Heart right ventricle (tissue), 16 donors: ENCODE data around the gene CCR4. TPM values are rescaled to one million over a fixed set of nuclear protein-coding genes. Genes with fewer than 3 reads are reported as not detected.

Source experiments
- ATAC-seq, 8 donors: fragments of 200-7000 bp; cut with Tn5 transposase; one replicate each; pipeline ENCODE4 v1.9.1; 2020; ENCODE audit warnings: mild to moderate bottlenecking in 8 of 8, moderate library complexity in 8 of 8, moderate number of reproducible peaks in 1 of 8
- DNase-seq, 2 donors: peaks; one replicate each; pipeline ENCODE4 v3.0.0-alpha.2; 2020
- H3K27ac ChIP-seq, 10 donors: fragments of 200-600 bp; sonication (generic) in 2 of 10; one replicate each; pipeline versions ENCODE4 v1.5.0 to v1.8.0; 2020 to 2022; ENCODE audit warnings: mild to moderate bottlenecking in 3 of 10
- H3K27me3 ChIP-seq, 7 donors: fragments of 200-600 bp; one replicate each; pipeline ENCODE4 v1.8.0; 2021 to 2022; ENCODE audit warnings: mild to moderate bottlenecking in 2 of 7
- H3K36me3 ChIP-seq, 9 donors: fragments of 200-600 bp; sonication (generic) in 1 of 9; one replicate each; pipeline versions ENCODE4 v1.5.0 to v1.8.0; 2020 to 2022; ENCODE audit warnings: mild to moderate bottlenecking in 2 of 9
- H3K4me1 ChIP-seq, 9 donors: fragments of 200-600 bp; sonication (generic) in 1 of 9; one replicate each; pipeline versions ENCODE4 v1.5.0 to v1.8.0; 2020 to 2022; ENCODE audit warnings: mild to moderate bottlenecking in 4 of 9
- H3K4me3 ChIP-seq, 10 donors: fragments of 200-600 bp; sonication (generic) in 2 of 10; one replicate each; pipeline versions ENCODE4 v1.5.0 to v1.8.0; 2020 to 2022; ENCODE audit warnings: mild to moderate bottlenecking in 7 of 10, moderate library complexity in 2 of 10
- H3K9me3 ChIP-seq, 11 donors: fragments of 200-600 bp in 10 of 11; sonication (generic) in 2 of 11; one replicate each; pipeline versions ENCODE4 v1.5.0 to v1.8.0; 2013 to 2022; ENCODE audit warnings: mild to moderate bottlenecking in 2 of 11, control low read depth in 1 of 11, moderate library complexity in 1 of 11
- WGBS, 2 donors: extraction: QIAGEN DNeasy Blood & Tissue Kit; methylation state at CpG; one replicate each; pipeline ENCODE4 v1.1.7; 2013; ENCODE audit warnings: inconsistent platforms in 1 of 2; 5-methylcytosine and 5-hydroxymethylcytosine counted together
- intact Hi-C, 10 donors: fragments of 100-400 bp; cut with DNase I; formaldehyde crosslinking; loops; one replicate each; pipeline versions ENCODE4 v1.11.1 to v1.14.2; 2022
- polyA plus RNA-seq, 2 donors: library from polyadenylated mRNA; stranded (reverse); fragments of 200-250 nt; gene quantifications; one replicate each; pipeline ENCODE4 v1.2.3, GENCODE V29; 2013
- total RNA-seq, 10 donors: library from RNA; stranded (reverse); fragmentation: NEBNext Ultra II Directional in 3 of 10; extraction: Animal tissue kit (Norgen Biotek cat#: 25700) in 3 of 10; gene quantifications; one replicate each; pipeline versions ENCODE4 v1.2.1 to v1.2.4, GENCODE V29; 2021 to 2023
- TF ChIP-seq, protein P1 (sequence below), 9 donors: fragments of 200-600 bp; sonication (generic) in 2 of 9; IDR thresholded peaks; one replicate each; pipeline versions ENCODE4 v1.5.0 to v1.8.0; 2021 to 2022; ENCODE audit warnings: antibody characterized with exemption in 9 of 9, mild to moderate bottlenecking in 5 of 9, moderate library complexity in 1 of 9
- donor health status: Arrhythmogenic right ventricular cardiomyopathy.
- donor health status: ischemic (EF 13 %, LVEDD 7.1; RV severe dilation, severe dysfunction).
- donor health status: healthy with polysubstance abuse.
- donor health status: DM: no; HTN: yes; CAD: no.
- donor health status: DM: no; HTN: no; CAD: no.
- donor health status: ischemic (EF 25% LVEDD 6.9; RV normal size, moderate dysfunction).
- donor health status: ischemic (EF 25% LVEDD 5.7; RV mildly dilated, moderate dysfunction).
- donor health status: healthy.
- donor health status: DM: yes; HTN: yes; CAD: no.
- donor health status: Ischemic cardiomyopathy.
- donor health status: ischemic (EF 35%, LVEDD 5.7; RV mildly dilated, moderate dysfunction).
- donor health status: nonischemic (EF 11% LVEDD 7.7; RV severe dilation, severe dysfunction).
- donor health status: DM: yes; HTN: yes; CAD: no.
- donor health status: PGD.
- donor health status: ischemic (EF 29% LVEDD 5.4; RV normal size, mild dysfunction).
- donor health status: nonischemic (EF 23%, LVEDD 6.1; RV moderate dilation, normal function).

Gene CCR4
- total and polyA plus RNA-seq, 12 donors: 0.01 to 1.2 (median 0.11) TPM; not detected in 5

DNA sequence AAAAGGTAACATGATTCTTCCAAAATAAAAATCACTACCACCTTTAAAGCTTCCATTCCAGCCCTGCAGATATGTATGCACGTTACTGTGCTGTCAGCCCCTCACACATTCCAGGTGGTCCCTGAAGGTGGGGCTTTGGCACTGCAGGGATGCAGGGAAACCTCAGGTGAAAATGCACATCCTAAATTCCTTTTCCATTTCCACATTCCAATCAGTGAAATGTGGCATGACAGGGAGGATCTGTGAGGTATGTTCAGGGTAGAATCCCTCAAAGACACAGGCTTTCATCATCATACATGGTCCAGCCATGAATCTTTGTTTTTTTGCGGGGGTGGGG is 45.3 kb downstream of the CCR4 start:
- Histone ChIP-seq H3K27ac (no peak overlapping the region), H3K4me1 (peaks cover 0 to 5% (median 0%) of the 10 kb centered on the region in 9 donors), H3K9me3 (no peaks in the 10 kb centered on the region), H3K27me3 (no peaks in the 10 kb centered on the region), H3K4me3 (no peak overlapping the region), H3K36me3 (peaks cover 0 to 58% (median 5%) of the 10 kb centered on the region in 9 donors)
- ATAC-seq (no peak), DNase-seq (no peak)
- TF ChIP-seq, protein P1, sequence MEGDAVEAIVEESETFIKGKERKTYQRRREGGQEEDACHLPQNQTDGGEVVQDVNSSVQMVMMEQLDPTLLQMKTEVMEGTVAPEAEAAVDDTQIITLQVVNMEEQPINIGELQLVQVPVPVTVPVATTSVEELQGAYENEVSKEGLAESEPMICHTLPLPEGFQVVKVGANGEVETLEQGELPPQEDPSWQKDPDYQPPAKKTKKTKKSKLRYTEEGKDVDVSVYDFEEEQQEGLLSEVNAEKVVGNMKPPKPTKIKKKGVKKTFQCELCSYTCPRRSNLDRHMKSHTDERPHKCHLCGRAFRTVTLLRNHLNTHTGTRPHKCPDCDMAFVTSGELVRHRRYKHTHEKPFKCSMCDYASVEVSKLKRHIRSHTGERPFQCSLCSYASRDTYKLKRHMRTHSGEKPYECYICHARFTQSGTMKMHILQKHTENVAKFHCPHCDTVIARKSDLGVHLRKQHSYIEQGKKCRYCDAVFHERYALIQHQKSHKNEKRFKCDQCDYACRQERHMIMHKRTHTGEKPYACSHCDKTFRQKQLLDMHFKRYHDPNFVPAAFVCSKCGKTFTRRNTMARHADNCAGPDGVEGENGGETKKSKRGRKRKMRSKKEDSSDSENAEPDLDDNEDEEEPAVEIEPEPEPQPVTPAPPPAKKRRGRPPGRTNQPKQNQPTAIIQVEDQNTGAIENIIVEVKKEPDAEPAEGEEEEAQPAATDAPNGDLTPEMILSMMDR (IDR thresholded peaks at IDR 0.05): no peak
- intact Hi-C loops: no loop called here
- 92 to 94% methylated on average over 2 of the region's 2 CpGs for WGBS, 2 donors

DNA sequence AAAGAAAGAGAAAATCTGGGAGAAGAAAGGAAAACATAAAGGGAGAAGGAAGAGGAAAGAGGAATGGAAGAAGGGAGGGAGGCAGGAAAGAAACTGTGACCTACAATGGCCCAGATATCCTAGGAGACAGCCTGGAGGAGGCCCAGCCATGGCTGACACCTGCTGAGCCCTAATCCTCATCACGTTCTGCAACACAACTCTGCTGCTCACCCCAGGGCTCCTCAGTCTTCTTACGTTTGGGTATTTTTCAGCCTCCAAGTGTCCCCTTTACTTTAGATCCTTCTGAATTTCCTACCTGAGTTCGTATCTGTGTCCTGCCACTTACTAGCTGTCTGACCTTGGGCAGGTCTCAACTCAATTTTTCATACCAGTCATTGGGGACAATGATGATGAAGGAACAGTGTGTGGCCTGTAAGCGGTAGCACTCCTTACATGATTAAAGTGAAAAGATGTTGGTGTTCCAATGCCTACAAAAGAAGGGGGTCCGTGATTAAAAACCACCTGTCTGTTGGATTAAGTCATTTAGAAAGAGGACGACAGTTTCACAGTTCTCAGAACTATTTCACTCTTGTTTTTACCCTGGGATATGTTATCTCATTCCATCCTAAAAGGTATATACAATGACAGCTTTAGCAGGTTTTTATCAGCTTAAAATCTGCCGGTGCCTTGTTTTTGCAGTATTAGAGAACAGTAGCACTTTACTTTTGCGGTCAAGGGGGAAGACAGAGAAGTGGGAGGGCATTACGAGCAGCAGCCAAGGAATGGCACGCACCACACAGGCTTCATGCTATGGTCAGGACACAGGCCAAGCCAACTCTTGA is 47.4 kb downstream of the CCR4 start:
- peak overlapping the region in 1 of 10 donors; percentile 8 for H3K27ac ChIP-seq
- ATAC-seq: no peak

DNA sequence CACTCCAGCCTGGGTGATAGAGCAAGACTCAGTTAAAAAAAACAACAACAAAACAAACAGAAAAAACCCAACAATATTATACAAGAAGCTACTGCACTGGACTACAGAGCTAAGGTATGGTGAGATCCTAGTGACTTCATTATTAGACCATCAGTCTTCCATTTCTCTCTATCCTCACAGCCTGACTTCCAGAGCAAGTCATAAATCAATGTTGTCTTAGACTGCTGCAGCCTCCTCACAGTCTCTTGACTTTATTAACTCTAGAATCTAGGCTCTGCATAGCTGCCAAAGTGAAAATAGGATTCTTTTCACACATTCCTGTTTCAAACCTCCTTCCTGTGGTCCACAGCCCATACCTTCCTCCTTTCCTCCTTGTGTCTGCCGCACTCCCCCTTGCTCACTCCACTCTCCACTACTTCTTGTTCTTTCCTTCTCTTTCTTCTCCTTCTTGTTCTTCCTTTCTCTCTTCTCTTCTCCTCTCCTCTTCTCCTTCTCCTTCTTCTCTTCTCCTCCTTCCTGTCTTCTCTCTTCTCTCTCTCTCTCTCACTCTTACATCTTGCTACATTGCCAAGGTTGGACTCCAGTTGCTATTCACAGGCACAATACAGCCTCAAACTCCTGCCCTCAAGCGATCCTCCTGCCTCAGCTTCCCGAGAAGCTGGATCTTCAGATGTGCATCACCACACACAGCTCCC is 49.4 kb downstream of the CCR4 start:
- H3K27ac ChIP-seq: no peak overlapping the region
- H3K4me3 ChIP-seq: no peak overlapping the region
- peaks cover 0 to 60% (median 5%) of the 10 kb centered on the region in 9 donors for H3K36me3 ChIP-seq
- ATAC-seq: no peak
- peaks cover 0 to 17% (median 6%) of the 10 kb centered on the region in 9 donors for H3K4me1 ChIP-seq
- intact Hi-C loops: no loop called here
- no peak for DNase-seq
- no peaks in the 10 kb centered on the region for H3K27me3 ChIP-seq
- TF ChIP-seq, protein P1 (IDR thresholded peaks at IDR 0.05): no peak
- H3K9me3 ChIP-seq: peaks cover 0 to 6% (median 0%) of the 10 kb centered on the region in 11 donors
- WGBS, 2 donors: 95 to 99% methylated on average over 3 of the region's 3 CpGs

More for the DNA sequence above, 47.4 kb downstream of the CCR4 start:
- DNase-seq: no peak
- TF ChIP-seq, protein P1 (IDR thresholded peaks at IDR 0.05): no peak
- H3K4me3 ChIP-seq: no peak overlapping the region
- intact Hi-C loops: no loop called here
- H3K36me3 ChIP-seq: peaks cover 0 to 60% (median 5%) of the 10 kb centered on the region in 9 donors
- 91 to 95% methylated on average over 10 of the region's 10 CpGs for WGBS, 2 donors
- peaks cover 0 to 17% (median 6%) of the 10 kb centered on the region in 9 donors for H3K4me1 ChIP-seq
- no peaks in the 10 kb centered on the region for H3K9me3 ChIP-seq
- no peaks in the 10 kb centered on the region for H3K27me3 ChIP-seq

DNA sequence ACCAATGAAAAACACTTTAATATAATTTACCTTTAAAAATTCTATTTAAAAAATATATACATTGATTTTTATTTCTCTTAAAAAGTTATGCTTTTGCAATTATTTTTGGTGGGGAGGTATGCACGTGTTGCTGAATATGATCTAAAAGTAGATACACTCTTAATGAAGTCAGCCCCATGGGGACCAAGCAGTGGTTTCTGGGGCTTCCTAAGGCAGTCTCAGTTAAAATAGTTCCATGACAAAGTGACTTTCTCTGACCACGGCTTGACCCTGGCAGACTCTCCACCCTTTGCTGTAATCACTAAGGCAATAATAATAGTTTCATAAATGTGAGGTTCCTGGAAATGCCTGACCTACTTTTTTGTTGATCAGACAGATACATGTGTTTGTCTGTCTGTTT is 50.4 kb downstream of the CCR4 start:
- TF ChIP-seq, protein P1 (IDR thresholded peaks at IDR 0.05): no peak
- Histone ChIP-seq H3K4me3 (no peak overlapping the region), H3K27me3 (no peaks in the 10 kb centered on the region), H3K27ac (no peak overlapping the region), H3K4me1 (peaks cover 0 to 17% (median 6%) of the 10 kb centered on the region in 9 donors), H3K36me3 (peaks cover 0 to 61% (median 5%) of the 10 kb centered on the region in 9 donors), H3K9me3 (peaks cover 0 to 6% (median 0%) of the 10 kb centered on the region in 11 donors)
- ATAC-seq (no peak), DNase-seq (no peak)
- 20 to 25% methylated on average over 2 of the region's 2 CpGs for WGBS, 2 donors
- intact Hi-C loops: no loop called here
